ENCODE results near the gene TUBGCP5. TPM values are rescaled to one million over a fixed set of nuclear protein-coding genes. Genes with fewer than 3 reads are reported as not detected.
A peak's percentile ranks its signal among the peaks of the same experiment; 100 is the strongest.
"Not testable (repeated sequence)": the region's sequence is repeated elsewhere in the genome, so short reads cannot be mapped to it uniquely, and the experiment has no call there.

The TUBGCP5 gene
- total RNA-seq (ENCODE audit: insufficient read depth, low replicate concordance): 22.4 TPM

- peak; percentile 98 for DNase-seq (ENCODE audit: low spot score)
Observed at GRCh38 chr15:23039143-23039916, at the start of gene TUBGCP5. Gene TUBGCP5, minus strand, starts transcription at chr15:23039569. Its CDS starts 26 bp downstream, at chr15:23039543.

- DNase-seq (ENCODE audit: low spot score): no peak
Observed at GRCh38 chr15:23083115-23083514, 43.7 kb upstream of the TUBGCP5 start.

DNA sequence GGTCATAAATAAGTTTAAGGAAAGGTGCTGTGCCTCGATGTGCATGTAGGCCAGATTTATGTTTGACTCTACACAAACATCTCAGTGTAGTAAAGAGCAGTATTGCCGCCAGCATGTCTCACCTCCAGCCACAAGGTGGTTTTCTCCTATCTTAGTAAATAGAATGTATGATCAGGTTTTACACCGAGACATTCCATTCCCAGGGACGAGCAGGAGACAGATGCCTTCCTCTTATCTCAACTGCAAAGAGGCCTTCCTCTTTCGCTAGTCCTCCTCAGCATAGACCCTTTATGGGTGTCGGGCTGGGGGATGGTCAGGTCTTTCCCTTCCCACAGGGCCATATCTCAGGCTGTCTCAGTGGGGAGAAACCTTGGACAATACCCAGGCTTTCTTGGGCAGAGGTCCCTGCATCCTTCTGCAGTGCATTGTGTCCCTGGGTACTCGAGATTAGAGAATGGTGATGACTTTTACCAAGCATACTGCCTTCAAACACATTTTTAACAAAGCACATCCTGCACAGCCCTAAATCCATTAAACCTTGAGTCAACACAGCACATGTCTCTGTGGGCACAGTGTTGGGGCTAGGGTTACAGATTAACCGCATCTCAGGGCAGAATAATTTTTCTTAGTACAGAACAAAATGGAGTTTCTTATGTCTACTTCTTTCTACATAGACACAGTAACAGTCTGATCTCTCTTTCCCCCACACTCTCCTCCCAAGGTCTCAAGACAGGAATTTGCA, 42.8 kb upstream of the TUBGCP5 start:
- DNase-seq (ENCODE audit: low spot score): not testable (repeated sequence)

DNA sequence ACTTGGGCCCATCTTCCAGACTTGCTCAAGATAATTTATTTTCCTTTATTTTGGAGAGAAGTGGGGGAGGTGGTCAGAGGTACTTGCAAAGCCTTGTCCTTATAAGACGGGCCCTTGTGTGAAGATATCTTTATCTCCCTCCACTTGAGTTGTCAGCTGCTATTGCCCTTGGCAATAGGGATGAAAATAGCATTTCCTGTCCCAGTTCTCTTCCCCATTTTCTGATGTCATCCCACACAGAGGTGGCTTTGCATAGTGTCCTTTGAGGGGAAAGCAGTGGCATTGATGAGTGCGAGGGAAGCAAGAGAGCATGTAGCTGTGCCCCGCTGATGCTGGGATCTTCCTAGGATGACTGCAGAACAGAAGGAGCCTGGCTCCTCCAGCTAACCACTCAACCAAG, 41.9 kb upstream of the TUBGCP5 start:
- no peak for DNase-seq (ENCODE audit: low spot score)

- DNase-seq (ENCODE audit: low spot score): no peak
Observed at GRCh38 chr15:23079766-23080165, 40.4 kb upstream of the TUBGCP5 start.

DNA sequence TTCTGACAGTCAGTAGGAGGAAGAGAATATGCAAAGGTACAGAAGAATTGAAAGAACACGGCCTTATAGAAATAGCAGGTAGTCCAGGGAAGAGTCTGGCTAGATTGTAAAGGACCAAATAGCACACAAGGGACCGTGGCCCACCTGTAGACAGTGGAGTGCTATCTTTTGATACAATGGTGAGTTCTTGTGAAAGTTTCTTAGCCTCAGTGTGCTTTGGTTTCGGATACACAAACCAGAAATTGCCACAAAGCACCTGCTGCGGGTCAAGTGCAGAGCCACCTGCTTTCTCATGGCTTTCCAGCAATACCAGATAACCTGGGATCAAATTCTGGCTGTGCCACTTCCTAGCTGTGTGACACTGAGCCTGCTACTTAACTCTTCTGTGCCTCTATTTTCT, 36.6 kb upstream of the TUBGCP5 start:
- DNase-seq (ENCODE audit: low spot score): no peak

DNA sequence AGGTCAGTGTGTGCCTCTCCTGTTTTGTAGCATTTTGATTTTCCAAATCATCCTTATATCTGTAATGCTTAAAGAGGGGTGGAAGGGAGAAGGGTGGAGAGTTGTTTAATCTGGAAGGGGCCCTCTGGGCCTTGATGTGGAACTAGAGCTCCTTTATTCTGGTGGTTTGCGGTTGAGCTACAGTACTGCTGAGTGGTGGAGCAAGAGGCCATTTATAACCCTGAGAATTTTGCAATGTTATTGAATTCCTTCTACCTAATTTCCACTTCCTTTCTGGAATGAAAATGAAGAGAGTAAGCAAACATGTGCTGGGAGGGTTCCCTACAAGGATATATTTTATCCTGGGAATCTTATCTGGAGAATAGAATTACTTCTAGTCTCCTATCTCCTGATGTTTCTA, 35.3 kb upstream of the TUBGCP5 start:
- DNase-seq (ENCODE audit: low spot score): peak; percentile 34

- DNase-seq (ENCODE audit: low spot score): no peak
Observed at GRCh38 chr15:23073890-23074646, 34.7 kb upstream of the TUBGCP5 start.

- no peak for DNase-seq (ENCODE audit: low spot score)
Observed at GRCh38 chr15:23072633-23073032, 33.3 kb upstream of the TUBGCP5 start.

DNA sequence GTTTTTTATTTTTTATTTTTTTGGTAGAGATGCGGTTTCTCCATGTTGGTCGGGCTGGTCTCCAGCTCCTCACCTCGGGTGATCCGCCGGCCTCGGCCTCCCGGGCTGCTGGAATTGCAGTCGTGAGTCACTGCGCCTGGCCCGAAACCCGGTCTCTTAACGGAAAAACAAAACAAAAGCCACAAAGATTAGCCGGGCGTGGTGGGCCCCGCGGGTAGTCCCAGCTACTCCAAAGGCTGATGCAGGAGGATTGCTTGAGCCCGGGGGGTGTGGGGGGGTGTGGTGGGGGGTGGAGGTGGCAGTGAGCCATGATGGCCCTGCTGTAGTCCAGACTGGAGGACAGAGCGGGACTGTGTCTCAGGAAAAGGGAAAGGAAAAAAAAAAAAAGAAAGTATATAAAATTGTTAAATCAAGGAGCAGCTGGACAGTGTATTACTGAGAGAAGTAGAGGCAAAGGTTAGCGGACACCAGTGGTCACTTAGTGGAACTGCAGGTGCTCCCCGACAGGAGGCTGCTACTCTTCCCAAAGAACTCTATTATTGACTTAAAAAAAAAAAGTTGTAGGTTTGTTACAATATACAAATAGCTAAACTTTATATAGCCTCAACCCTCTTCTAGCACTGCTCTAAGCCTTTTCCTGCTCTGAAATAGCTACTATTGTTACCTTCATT, 30.3 kb upstream of the TUBGCP5 start:
- no peak for DNase-seq (ENCODE audit: low spot score)

DNA sequence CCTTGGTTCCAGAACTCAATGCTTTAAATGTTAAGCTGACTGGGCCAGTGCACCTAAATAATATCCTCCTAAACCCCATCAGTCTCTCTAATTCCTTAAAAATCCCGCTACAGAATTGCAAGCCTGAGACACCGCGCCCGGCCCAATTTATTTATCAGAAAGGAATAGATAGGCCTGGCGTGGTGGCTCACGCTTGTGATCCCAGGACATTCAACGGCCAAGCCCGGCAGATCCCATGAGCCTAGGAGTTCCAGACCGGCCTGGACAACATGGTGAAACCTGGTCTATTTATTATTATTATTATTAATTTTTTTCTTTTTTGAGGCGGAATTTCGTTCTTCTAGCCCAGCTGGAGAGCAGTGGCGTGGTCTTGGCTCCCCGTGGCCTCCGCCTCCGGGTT, 28.0 kb upstream of the TUBGCP5 start:
- DNase-seq (ENCODE audit: low spot score): no peak

DNA sequence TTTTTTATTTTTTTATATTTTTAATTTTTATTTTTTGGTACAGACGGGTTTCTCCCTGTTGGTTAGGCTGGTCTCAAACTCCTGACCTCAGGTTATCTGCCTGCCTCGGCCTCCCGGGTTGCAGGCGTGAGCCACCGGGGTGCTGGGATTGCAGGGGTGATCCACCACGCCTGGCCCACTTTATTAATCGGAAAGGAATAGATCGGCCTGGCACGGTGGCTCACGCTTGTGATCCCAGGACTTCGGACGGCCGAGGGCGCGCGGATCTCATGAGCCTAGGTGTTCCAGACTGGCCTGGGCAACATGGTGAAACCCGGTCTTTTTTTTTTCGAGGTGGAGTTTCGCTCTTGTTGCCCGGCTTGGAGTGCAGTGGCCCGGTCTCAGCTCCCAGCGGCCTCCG, 26.5 kb upstream of the TUBGCP5 start:
- no peak for DNase-seq (ENCODE audit: low spot score)

GRCh38 chr15:23064156-23064555, 24.8 kb upstream of the TUBGCP5 start:
- no peak for DNase-seq (ENCODE audit: low spot score)

GRCh38 chr15:23057707-23058106, 18.3 kb upstream of the TUBGCP5 start:
- no peak for DNase-seq (ENCODE audit: low spot score)

GRCh38 chr15:23055316-23055715, 15.9 kb upstream of the TUBGCP5 start:
- no peak for DNase-seq (ENCODE audit: low spot score)

DNA sequence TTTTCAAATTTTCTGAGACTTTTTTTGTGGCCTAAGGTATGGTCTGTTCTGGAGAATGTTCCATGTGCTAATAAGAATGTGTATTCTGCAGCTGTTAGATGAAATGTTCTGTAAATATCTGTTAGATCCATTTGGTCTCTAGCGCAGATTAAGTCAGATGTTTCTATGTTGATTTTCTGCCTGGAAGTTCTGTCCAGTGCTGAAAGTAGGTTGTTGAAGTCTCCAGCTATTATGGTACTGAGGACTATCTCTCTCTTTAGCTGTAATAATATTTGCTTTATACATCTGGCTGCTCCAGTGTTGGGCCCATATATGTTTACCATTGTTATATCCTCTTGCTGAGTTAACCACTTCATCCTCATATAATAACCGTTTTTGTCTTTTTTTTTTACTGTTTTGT, 13.2 kb upstream of the TUBGCP5 start:
- DNase-seq (ENCODE audit: low spot score): no peak

- no peak for DNase-seq (ENCODE audit: low spot score)
Observed at GRCh38 chr15:23050708-23051107, 11.3 kb upstream of the TUBGCP5 start.

DNA sequence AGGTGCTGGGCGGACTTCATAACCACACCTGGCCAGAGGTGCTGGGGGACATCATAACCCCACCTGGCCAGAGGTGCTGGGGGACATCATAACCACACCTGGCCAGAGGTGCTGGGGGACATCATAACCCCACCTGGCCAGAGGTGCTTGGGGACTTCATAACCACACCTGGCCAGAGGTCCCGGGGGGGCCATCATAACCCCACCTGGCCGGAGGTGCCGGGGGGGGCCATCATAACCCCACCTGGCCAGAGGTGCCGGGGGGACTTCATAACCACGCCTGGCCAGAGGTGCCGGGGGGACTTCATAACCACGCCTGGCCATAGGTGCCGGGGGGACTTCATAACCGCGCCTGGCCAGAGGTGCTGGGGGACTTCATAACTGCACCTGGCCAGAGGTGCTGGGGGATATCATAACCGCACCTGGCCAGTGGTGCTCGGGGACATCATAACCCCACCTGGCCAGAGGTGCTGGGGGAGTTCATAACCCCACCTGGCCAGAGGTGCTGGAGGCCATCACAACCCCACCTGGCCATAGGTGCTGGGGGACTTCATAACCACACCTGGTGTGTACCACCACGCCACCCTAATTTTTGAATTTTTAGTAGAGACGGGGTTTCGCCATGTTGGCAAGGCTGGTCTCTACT, 10.7 kb upstream of the TUBGCP5 start:
- DNase-seq (ENCODE audit: low spot score): no peak

GRCh38 chr15:23048572-23049282, 9.4 kb upstream of the TUBGCP5 start:
- DNase-seq (ENCODE audit: low spot score): not testable (repeated sequence)

GRCh38 chr15:23043987-23044386, 4.6 kb upstream of the TUBGCP5 start:
- not testable (repeated sequence) for DNase-seq (ENCODE audit: low spot score)
